A673 (cell line): ENCODE data around the gene ADAMTS1.

Experiments used
- EZH2 ChIP-seq: fragments of 200-600 bp; sonication (generic); IDR thresholded peaks from 2 replicates; pipeline ENCODE4 v1.6.1; 2017; ENCODE audit warnings: borderline replicate concordance, low read depth, mild to moderate bottlenecking, mixed read lengths, antibody characterized with exemption, low read length; ENCODE audit not compliant: poor library complexity, severe bottlenecking
- TF ChIP-seq, protein P1 (sequence below): fragments of 300-800, 200-600 bp; sonication (generic); conservative IDR thresholded peaks from 2 replicates; pipeline ENCODE4 v1.5.1; 2017; ENCODE audit warnings: low read depth, mild to moderate bottlenecking, antibody characterized with exemption, low read length, moderate library complexity, mixed read lengths

DNA sequence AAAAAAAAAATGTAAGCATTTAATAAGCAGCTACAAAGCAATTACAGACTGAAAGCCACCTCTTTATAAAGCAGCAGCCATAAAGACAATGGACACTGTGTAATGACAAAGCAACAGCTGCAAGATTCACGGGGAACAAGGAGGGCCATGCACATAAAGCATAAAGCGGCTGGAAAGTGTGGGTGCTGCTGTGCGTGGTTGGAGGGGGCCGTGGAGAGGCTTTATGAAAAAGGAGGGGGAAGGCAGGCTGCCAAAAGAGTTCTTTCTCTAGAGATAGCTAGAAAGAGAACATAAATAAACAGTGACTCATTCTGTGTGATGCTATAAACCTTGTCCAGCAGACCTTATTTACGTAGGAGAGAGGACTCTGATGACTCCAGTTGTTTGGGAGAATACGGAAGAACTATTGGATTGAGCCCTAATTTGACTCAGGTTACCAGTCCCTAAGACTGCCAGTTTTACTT, 49.3 kb downstream of the ADAMTS1 start:
- TF ChIP-seq, protein P1, sequence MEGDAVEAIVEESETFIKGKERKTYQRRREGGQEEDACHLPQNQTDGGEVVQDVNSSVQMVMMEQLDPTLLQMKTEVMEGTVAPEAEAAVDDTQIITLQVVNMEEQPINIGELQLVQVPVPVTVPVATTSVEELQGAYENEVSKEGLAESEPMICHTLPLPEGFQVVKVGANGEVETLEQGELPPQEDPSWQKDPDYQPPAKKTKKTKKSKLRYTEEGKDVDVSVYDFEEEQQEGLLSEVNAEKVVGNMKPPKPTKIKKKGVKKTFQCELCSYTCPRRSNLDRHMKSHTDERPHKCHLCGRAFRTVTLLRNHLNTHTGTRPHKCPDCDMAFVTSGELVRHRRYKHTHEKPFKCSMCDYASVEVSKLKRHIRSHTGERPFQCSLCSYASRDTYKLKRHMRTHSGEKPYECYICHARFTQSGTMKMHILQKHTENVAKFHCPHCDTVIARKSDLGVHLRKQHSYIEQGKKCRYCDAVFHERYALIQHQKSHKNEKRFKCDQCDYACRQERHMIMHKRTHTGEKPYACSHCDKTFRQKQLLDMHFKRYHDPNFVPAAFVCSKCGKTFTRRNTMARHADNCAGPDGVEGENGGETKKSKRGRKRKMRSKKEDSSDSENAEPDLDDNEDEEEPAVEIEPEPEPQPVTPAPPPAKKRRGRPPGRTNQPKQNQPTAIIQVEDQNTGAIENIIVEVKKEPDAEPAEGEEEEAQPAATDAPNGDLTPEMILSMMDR: no peak
- no peak for TF ChIP-seq EZH2
